Astrocyte (in vitro differentiated cells and primary cell): Measurements from ENCODE around the gene FTCD.
"Not testable (repeated sequence)": the region's sequence is repeated elsewhere in the genome, so short reads cannot be mapped to it uniquely, and the experiment has no call there.

Experiments
- EZH2 ChIP-seq: IDR thresholded peaks from 2 replicates; pipeline ENCODE4 v1.6.1; 2012; ENCODE audit warnings: mild to moderate bottlenecking, low read length, inconsistent platforms; ENCODE audit not compliant: insufficient read depth
- TF ChIP-seq, protein P1 (sequence below): IDR thresholded peaks from 2 replicates; pipeline ENCODE4 v1.5.1; 2011; ENCODE audit warnings: low read depth, mild to moderate bottlenecking, inconsistent platforms, low read length, moderate library complexity; ENCODE audit not compliant: insufficient read depth

DNA sequence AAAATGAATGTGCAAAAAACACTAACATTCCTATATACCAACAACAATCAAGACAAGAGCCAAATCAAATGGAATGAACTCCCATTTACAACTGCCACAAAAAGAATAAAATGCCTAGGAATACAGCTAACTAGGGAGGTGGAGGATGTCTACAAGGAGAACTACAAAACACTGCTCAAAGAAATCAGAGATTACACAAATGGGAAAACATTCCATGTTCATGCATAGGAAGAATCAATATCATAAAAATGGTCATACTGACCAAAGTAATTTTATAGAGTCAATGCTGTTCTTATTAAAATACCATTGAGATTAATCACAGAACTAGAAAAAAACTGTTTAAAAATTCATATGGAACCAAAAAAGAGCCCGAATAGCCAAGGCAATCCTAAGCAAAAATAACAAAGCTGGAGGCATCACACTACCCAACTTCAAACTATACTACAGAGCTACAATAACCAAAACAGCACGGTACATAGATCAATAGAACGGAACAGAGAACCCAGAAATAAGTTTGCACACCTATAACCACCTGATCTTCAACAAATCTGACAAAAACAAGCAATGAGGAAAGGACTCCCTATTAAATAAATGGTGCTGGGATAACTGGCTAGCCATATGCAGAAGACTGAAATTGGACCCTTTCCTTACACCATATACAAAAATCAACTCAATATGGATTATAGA, 21.2 kb upstream of the FTCD start:
- not testable (repeated sequence) for TF ChIP-seq EZH2
- TF ChIP-seq, protein P1, sequence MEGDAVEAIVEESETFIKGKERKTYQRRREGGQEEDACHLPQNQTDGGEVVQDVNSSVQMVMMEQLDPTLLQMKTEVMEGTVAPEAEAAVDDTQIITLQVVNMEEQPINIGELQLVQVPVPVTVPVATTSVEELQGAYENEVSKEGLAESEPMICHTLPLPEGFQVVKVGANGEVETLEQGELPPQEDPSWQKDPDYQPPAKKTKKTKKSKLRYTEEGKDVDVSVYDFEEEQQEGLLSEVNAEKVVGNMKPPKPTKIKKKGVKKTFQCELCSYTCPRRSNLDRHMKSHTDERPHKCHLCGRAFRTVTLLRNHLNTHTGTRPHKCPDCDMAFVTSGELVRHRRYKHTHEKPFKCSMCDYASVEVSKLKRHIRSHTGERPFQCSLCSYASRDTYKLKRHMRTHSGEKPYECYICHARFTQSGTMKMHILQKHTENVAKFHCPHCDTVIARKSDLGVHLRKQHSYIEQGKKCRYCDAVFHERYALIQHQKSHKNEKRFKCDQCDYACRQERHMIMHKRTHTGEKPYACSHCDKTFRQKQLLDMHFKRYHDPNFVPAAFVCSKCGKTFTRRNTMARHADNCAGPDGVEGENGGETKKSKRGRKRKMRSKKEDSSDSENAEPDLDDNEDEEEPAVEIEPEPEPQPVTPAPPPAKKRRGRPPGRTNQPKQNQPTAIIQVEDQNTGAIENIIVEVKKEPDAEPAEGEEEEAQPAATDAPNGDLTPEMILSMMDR = not testable (repeated sequence)
